ENCODE data around the gene PIGP. TPM values are rescaled to one million over a fixed set of nuclear protein-coding genes. Genes with fewer than 3 reads are reported as not detected.

Gene PIGP
- total and polyA plus RNA-seq, 2 donors (not counting 1 experiment from before 2014, with no cell fraction given): 15.8 to 22.7 TPM

GRCh38 chr21:37040212-37040611 is 32.7 kb downstream of the PIGP start:
- Histone ChIP-seq H3K79me2 (ENCODE audit: control insufficient read depth, insufficient read depth, low read length) (no peaks in the 10 kb centered on the region), H3K4me3 (ENCODE audit: control extremely low read depth in 1 of 5, extremely low read depth in 1 of 5, insufficient read depth in 1 of 5, low read depth in 2 of 5, low read length in 4 of 5) (no peak overlapping the region), H2AFZ (ENCODE audit: insufficient read depth, low read depth, low read length, poor library complexity, severe bottlenecking) (no peak overlapping the region), H4K20me1 (ENCODE audit: control insufficient read depth, insufficient read depth, low read length, poor library complexity, severe bottlenecking) (no peaks in the 10 kb centered on the region), H3K4me1 (ENCODE audit: control insufficient read depth in 2 of 2, insufficient read depth in 2 of 2, low read length in 2 of 2) (peaks cover 5 to 6% of the 10 kb centered on the region in 2 donors), H3K4me2 (replicated peaks; ENCODE audit: low read depth, low read length, poor library complexity, severe bottlenecking) (no peak overlapping the region), H3K36me3 (replicated peaks in 1 of 2; ENCODE audit: control extremely low read depth in 1 of 2, control insufficient read depth in 1 of 2, extremely low read depth in 1 of 2, insufficient read depth in 2 of 2, low read length in 1 of 2) (no peaks in the 10 kb centered on the region), H3K9ac (ENCODE audit: low read length) (no peak overlapping the region), H3K27ac (ENCODE audit: low read length in 2 of 2) (no peak overlapping the region), H3K9me3 (ENCODE audit: control extremely low read depth in 1 of 3, control insufficient read depth in 2 of 3, insufficient read depth in 1 of 3, low read length in 2 of 3) (no peaks in the 10 kb centered on the region), H3K27me3 (replicated peaks in 1 of 4; ENCODE audit: control extremely low read depth in 1 of 4, control insufficient read depth in 3 of 4, insufficient read depth in 4 of 4, low read length in 3 of 4) (peaks cover 0 to 4% (median 0%) of the 10 kb centered on the region in 4 experiments)
- H3K4me3 Mint-ChIP-seq: no peak overlapping the region
- H3K9me3 Mint-ChIP-seq (ENCODE audit: insufficient read depth): no peaks in the 10 kb centered on the region
- H3K27me3 Mint-ChIP-seq: peaks cover 4% of the 10 kb centered on the region
- no CpG with 5 or more reads among the region's 3 CpGs for WGBS (ENCODE audit: insufficient coverage)
- DNase-seq: no peak
- ChIA-PET POLR2A (no interaction called here), CTCF (no interaction called here)
- H3K27ac Mint-ChIP-seq: no peak overlapping the region
- no peak for ATAC-seq (ENCODE audit: low read depth)
- no peak for TF ChIP-seq EZH2 (IDR thresholded peaks at IDR 0.05; ENCODE audit: borderline replicate concordance, insufficient read depth, low read depth, low read length, poor library complexity, severe bottlenecking)
- intact Hi-C loops (cut with micrococcal nuclease): no loop called here
- H3K4me1 Mint-ChIP-seq: peaks cover 5% of the 10 kb centered on the region

GRCh38 chr21:37039411-37040075 is 33.3 kb downstream of the PIGP start:
- TF ChIP-seq CTCF (IDR thresholded peaks at IDR 0.05): no peak
- no peak overlapping the region for H3K4me2 ChIP-seq (replicated peaks; ENCODE audit: low read depth, low read length, poor library complexity, severe bottlenecking)
- H3K27ac Mint-ChIP-seq: no peak overlapping the region
- no peak overlapping the region for H2AFZ ChIP-seq (ENCODE audit: insufficient read depth, low read depth, low read length, poor library complexity, severe bottlenecking)
- no peaks in the 10 kb centered on the region for H3K9me3 ChIP-seq (ENCODE audit: control extremely low read depth in 1 of 3, control insufficient read depth in 2 of 3, insufficient read depth in 1 of 3, low read length in 2 of 3)
- intact Hi-C loops (cut with micrococcal nuclease): no loop called here
- 100% methylated on average over 1 of the region's 9 CpGs for WGBS (ENCODE audit: insufficient coverage)
- POLR2A ChIA-PET: no interaction called here
- no peaks in the 10 kb centered on the region for H3K79me2 ChIP-seq (ENCODE audit: control insufficient read depth, insufficient read depth, low read length)
- peaks cover 4% of the 10 kb centered on the region for H3K27me3 Mint-ChIP-seq
- H3K4me3 Mint-ChIP-seq: no peak overlapping the region
- H3K36me3 ChIP-seq (replicated peaks in 1 of 2; ENCODE audit: control extremely low read depth in 1 of 2, control insufficient read depth in 1 of 2, extremely low read depth in 1 of 2, insufficient read depth in 2 of 2, low read length in 1 of 2): no peaks in the 10 kb centered on the region
- H4K20me1 ChIP-seq (ENCODE audit: control insufficient read depth, insufficient read depth, low read length, poor library complexity, severe bottlenecking): no peaks in the 10 kb centered on the region
- ATAC-seq (ENCODE audit: low read depth) (no peak), DNase-seq (no peak)
- H3K9me3 Mint-ChIP-seq (ENCODE audit: insufficient read depth): no peaks in the 10 kb centered on the region
- H3K4me1 ChIP-seq (ENCODE audit: control insufficient read depth in 2 of 2, insufficient read depth in 2 of 2, low read length in 2 of 2): no peaks in the 10 kb centered on the region
- no peak overlapping the region for H3K4me3 ChIP-seq (ENCODE audit: control extremely low read depth in 1 of 5, extremely low read depth in 1 of 5, insufficient read depth in 1 of 5, low read depth in 2 of 5, low read length in 4 of 5)
- no peaks in the 10 kb centered on the region for H3K4me1 Mint-ChIP-seq
- H3K27ac ChIP-seq (ENCODE audit: low read length in 2 of 2): no peak overlapping the region
- peaks cover 0 to 4% (median 0%) of the 10 kb centered on the region in 4 experiments for H3K27me3 ChIP-seq (replicated peaks in 1 of 4; ENCODE audit: control extremely low read depth in 1 of 4, control insufficient read depth in 3 of 4, insufficient read depth in 4 of 4, low read length in 3 of 4)
- no peak overlapping the region for H3K9ac ChIP-seq (ENCODE audit: low read length)
- CTCF ChIA-PET: no interaction called here

Data from B cell (primary cell).